GM10266 (cell line): ENCODE data around the gene FYN.

ENCODE experiments used
- DNase-seq: peaks from one replicate; pipeline ENCODE4 v3.0.0; 2012; ENCODE audit errors: extremely low spot score
- TF ChIP-seq, protein P1 (sequence below): IDR thresholded peaks from 2 replicates; pipeline ENCODE4 v1.5.1; 2012; ENCODE audit warnings: mild to moderate bottlenecking, low read depth; ENCODE audit not compliant: control insufficient read depth, insufficient read depth; ENCODE audit errors: missing control alignments

FYN gene

DNA sequence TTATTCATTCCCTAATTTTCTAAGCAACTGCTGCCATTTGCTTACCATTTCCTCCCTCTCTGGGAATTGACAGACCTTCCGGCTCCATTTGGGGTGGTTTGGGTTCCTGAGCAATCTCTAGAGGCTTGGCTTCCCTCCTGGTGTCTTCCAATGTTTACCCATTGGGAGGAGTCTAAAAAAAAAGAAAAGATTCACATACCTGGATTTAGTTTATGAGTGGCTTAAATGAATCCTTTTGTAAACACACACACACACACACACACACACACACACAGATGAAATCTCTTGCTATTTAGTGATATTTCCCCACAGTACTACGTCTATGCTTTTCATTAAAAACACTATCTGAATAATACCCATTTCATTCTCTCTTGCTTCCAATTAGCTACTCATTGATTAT, 219.3 kb downstream of the FYN start:
- no peak for DNase-seq
- TF ChIP-seq, protein P1, sequence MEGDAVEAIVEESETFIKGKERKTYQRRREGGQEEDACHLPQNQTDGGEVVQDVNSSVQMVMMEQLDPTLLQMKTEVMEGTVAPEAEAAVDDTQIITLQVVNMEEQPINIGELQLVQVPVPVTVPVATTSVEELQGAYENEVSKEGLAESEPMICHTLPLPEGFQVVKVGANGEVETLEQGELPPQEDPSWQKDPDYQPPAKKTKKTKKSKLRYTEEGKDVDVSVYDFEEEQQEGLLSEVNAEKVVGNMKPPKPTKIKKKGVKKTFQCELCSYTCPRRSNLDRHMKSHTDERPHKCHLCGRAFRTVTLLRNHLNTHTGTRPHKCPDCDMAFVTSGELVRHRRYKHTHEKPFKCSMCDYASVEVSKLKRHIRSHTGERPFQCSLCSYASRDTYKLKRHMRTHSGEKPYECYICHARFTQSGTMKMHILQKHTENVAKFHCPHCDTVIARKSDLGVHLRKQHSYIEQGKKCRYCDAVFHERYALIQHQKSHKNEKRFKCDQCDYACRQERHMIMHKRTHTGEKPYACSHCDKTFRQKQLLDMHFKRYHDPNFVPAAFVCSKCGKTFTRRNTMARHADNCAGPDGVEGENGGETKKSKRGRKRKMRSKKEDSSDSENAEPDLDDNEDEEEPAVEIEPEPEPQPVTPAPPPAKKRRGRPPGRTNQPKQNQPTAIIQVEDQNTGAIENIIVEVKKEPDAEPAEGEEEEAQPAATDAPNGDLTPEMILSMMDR, result no peak

DNA sequence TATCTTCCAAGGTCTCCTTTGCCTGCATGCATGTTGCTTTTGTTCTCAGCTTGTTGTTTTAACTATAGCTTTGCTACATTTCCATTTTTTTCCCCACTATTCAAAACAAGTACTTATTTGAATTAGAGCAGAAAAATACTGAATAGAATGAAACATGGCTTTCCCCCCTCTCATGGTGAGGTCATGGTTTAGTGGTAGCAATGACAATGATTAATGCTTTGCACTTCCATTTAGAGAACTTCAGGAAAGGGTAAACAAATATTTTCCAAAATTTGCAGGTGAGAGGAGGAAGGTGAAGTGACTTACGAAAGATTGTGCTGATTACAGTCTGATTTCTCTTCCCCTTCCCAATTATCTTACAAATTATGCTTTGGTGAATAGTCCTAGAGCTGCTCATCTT, 219.8 kb downstream of the FYN start:
- TF ChIP-seq, protein P1, result no peak
- DNase-seq, result no peak

DNA sequence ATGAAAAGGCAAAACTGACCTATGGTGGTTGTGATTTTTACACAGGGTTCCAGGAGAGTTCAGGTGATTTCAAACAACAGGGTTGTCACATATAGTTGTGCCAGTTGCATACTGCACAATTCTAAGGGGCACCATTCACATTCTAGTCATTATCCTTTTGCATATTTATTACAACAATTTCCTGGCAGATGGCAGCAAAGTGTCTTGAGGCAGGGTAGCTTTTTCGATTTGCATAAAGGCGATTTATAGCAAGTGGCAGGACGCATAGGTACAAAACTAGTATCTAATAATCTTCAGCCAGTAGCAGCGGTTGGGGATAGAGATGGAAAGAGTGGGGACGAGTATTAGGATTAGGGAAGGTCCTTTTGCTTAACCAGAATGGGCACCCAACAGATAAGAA, 221.1 kb downstream of the FYN start:
- TF ChIP-seq, protein P1, result no peak
- DNase-seq, result no peak

DNA sequence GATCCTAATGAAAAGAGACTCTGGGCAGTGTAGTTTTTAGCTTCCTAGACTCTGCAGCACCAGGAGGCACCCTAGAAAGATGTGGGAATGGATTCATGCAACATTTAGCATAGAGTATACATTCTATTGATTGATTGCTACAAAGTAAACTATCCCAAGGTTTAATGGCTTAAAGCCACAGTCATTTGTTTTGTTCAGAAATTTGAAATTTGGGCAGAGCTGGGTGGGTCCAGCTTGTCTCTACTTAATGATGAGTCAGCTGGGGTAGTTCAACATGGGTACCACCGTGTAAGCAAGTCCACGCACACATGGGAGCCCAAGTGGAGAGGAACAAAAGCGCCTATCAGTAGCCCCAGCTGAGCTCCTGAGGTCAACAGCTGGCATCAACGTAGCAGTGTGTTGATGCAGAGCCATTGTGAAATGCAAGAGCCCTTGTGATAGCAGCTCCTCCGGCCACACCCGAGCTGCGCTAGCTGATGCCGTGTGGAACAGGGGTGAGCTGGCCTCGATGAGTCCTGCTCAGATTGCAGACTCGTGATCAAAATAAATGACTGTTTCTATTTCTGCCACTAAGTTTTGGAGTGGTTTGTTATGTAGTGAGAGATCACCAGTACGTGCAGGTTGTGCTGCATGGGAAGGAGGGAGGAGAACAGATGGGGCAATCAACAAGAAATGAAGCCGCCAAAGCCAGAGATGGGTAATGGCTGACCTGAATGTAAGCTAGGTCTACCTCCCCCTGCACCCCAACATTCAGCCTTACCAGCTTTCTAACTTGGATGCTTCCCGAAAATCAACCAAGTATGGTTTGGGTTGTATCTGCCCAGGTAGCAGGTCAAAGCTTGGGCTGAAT, 221.8 kb downstream of the FYN start:
- DNase-seq, result no peak

DNA sequence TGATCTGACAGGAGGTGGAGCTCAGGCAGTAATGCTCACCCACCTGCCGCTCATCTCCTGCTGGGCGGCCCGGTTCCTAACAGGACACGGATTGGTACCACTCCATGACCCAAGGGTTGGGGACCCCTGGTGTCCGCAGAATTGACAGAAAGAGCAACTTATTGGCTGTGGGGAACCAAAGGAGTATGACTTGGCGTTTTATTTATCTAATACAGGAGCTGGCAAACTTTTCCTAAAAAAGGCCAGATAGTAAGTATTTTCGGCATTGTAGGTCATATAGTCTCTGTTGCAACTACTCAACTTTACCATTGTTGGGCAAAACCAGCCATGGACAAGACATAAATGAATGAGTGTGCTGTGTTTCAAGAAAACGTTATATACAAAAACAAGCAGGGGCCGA, 223.2 kb downstream of the FYN start:
- TF ChIP-seq, protein P1, result no peak
- DNase-seq, result no peak

More for the DNA sequence above, 221.8 kb downstream of the FYN start:
- TF ChIP-seq, protein P1, result no peak

DNA sequence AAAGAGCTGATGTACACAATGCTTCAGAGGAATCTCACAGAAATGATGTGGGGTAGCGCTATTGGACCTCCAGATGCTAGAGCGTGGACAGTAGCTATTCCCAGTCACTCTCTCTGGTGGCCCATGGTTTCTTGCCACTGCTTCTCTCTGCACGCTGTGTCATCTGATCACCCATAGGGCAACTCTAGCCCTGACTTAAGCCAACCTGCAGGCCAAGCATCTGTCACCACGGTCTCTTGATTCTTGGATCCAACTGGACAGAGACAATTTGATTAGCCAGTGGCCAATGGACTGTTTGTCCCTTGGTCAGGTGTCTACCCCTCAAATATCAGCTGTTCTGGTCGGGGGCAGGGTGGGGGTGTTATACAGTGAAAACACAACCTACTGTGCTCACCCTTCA, 225.2 kb downstream of the FYN start:
- TF ChIP-seq, protein P1, result no peak
- no peak for DNase-seq

DNA sequence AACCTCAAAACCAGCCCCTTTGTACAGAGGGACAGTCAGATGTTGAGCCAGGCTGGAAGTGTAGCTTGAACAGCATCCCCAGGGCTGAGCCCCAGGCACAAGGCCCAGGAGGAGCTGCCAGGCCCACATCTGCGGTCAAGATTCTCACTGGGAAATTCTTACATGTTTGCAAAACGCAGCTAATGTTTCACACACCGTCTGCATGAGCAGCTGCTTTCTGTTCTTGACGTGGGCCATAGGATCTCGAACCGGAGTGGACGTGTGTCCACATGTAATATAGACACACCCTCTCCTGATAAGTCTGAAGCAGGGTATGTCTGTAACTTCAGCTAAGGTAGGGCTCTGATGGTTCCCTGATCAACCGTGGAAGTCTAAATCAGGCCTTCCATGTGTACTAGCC, 226.3 kb downstream of the FYN start:
- DNase-seq, result no peak
- TF ChIP-seq, protein P1, result no peak
